GM18858 (cell line): ENCODE data around the gene PTPN3.

Experiments used
- ATAC-seq: cut with Tn5 transposase; IDR thresholded peaks from one replicate; pipeline ENCODE4 v1.9.1; 2021; ENCODE audit not compliant: unreplicated experiment

Gene PTPN3

GRCh38 chr9:109428854-109429253, 69.3 kb downstream of the PTPN3 start:
- no peak for ATAC-seq

- ATAC-seq = no peak
Observed at GRCh38 chr9:109427886-109428285, 70.2 kb downstream of the PTPN3 start.

GRCh38 chr9:109426626-109427402, 71.3 kb downstream of the PTPN3 start:
- no peak for ATAC-seq

- ATAC-seq = no peak
Observed at GRCh38 chr9:109424618-109425017, 73.5 kb downstream of the PTPN3 start.

- no peak for ATAC-seq
Observed at GRCh38 chr9:109423877-109424276, 74.2 kb downstream of the PTPN3 start.

GRCh38 chr9:109422641-109423040, 75.5 kb downstream of the PTPN3 start:
- ATAC-seq = peak; percentile 87

GRCh38 chr9:109421026-109421970, 76.8 kb downstream of the PTPN3 start:
- no peak for ATAC-seq

- ATAC-seq = no peak
Observed at GRCh38 chr9:109419531-109419930, 78.6 kb downstream of the PTPN3 start.

- no peak for ATAC-seq
Observed at GRCh38 chr9:109418827-109419226, 79.3 kb downstream of the PTPN3 start.

GRCh38 chr9:109417585-109418544, 80.2 kb downstream of the PTPN3 start:
- no peak for ATAC-seq

GRCh38 chr9:109417054-109417453, 81.1 kb downstream of the PTPN3 start:
- ATAC-seq = no peak

- peak; percentile 32 for ATAC-seq
Observed at GRCh38 chr9:109416135-109416706, 81.9 kb downstream of the PTPN3 start.

- ATAC-seq = no peak
Observed at GRCh38 chr9:109414125-109414785, 83.9 kb downstream of the PTPN3 start.

- ATAC-seq = peak; percentile 51
Observed at GRCh38 chr9:109411798-109412352, 86.2 kb downstream of the PTPN3 start.

- ATAC-seq = peak; percentile 55
Observed at GRCh38 chr9:109411069-109411761, 86.9 kb downstream of the PTPN3 start.

GRCh38 chr9:109409773-109410397, 88.2 kb downstream of the PTPN3 start:
- no peak for ATAC-seq

- ATAC-seq = no peak
Observed at GRCh38 chr9:109408759-109409462, 89.2 kb downstream of the PTPN3 start.

GRCh38 chr9:109403766-109404320, 94.3 kb downstream of the PTPN3 start:
- ATAC-seq = no peak
